Putamen (tissue), 1 donor: Measurements from ENCODE around the gene TPX2.

ENCODE experiments used
- DNase-seq: peaks from one replicate; pipeline ENCODE4 v3.0.0-alpha.2; 2016; ENCODE audit warnings: low spot score

TPX2 gene, protein sequence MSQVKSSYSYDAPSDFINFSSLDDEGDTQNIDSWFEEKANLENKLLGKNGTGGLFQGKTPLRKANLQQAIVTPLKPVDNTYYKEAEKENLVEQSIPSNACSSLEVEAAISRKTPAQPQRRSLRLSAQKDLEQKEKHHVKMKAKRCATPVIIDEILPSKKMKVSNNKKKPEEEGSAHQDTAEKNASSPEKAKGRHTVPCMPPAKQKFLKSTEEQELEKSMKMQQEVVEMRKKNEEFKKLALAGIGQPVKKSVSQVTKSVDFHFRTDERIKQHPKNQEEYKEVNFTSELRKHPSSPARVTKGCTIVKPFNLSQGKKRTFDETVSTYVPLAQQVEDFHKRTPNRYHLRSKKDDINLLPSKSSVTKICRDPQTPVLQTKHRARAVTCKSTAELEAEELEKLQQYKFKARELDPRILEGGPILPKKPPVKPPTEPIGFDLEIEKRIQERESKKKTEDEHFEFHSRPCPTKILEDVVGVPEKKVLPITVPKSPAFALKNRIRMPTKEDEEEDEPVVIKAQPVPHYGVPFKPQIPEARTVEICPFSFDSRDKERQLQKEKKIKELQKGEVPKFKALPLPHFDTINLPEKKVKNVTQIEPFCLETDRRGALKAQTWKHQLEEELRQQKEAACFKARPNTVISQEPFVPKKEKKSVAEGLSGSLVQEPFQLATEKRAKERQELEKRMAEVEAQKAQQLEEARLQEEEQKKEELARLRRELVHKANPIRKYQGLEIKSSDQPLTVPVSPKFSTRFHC

DNA sequence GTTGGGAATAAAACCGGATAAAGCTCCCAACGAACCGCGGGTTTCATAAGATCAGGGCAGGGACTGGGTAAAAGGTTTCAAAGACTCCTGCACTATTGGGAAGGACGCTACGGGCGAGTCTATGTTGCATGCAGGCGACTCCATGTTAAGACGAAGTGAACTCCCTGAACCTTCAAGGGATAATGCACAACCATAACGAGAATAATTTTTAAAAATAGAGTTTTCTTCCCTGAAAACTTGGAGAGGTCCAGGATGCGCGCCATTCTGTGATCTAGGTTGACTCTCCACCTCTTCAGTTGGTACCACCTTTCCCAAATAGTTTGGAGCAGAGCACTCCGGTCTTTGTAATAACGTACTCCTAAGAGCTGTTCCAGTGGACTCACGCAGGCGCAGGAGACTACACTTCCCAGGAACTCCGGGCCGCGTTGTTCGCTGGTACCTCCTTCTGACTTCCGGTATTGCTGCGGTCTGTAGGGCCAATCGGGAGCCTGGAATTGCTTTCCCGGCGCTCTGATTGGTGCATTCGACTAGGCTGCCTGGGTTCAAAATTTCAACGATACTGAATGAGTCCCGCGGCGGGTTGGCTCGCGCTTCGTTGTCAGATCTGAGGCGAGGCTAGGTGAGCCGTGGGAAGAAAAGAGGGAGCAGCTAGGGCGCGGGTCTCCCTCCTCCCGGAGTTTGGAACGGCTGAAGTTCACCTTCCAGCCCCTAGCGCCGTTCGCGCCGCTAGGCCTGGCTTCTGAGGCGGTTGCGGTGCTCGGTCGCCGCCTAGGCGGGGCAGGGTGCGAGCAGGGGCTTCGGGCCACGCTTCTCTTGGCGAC lies at the start of gene TPX2:
TPX2 (plus strand) TSS at position 562 of the 821 bp plus-strand sequence. CDS start 18,187 bp downstream, outside the sequence.
- DNase-seq = peak; percentile 98

DNA sequence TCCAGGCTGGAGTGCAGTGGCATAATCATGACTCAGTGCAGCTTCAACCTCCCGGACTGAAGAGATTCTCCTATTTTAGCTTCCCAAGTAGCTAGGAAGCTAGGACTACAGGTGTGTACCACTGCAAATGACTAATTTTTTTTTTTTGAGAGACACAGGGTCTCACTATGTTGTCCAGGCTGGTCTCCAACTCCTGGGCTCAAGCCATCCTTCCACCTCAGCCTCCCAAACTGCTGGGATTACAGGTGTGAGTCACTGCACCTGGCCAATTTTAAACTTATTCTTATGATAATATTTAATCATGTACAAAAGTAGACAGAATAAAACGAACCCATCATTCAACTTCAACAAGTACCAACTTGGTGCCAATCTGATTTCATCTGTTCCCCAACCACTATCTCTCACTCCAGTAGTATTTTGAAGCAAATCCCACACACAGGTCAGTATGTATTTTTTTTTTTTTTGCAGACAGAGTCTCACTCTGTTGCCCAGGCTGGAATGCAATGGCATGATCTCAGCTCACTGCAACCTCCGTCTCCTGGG lies 48.9 kb upstream of the TPX2 start:
- DNase-seq = no peak

DNA sequence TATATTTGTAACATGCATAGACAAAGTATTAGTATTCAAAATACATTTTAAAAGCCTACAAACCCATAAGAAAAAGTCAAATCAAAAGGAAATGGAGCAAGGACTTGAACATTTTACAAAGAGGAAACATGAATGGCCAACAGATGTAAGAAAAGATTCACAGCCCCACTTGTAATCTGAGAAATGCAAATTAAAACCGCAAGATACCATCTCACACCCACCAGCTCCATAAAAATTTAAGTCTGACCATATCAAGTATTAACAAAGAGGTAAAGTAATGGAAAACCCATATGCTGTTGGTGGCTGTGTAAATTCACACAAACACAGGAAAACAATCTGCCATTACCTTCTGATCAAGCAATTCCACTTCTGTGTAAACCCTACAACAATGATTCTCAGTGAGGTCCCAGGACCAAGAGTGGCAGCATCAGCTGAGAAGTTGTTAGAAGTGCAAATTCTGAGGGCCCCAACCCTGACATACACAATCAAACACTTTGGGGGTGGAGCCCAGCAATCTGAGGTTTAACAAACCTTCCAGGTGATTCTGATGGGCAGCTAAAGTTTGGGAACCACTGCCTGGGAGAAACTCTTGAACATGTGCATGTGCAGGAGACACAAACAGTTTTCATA lies 47.3 kb upstream of the TPX2 start:
- DNase-seq = no peak

DNA sequence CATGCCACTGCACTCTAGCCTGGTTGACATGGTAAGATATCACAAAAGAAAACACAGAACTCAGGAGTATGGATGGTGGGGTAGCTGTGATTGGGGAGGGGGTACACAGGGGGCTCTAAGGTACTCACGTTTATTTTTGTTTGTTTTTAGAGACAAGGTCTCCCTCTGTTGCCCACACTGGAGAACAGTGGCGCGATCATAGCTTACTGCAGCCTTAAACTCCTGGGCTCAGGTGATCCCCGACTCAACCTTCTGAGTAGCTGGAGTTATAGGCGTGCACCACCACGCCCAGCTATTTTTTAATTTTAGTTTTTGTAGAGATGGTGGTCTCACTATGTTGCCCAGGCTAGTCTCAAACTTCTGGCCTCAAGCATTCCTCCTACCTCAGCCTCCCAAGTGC lies 45.7 kb upstream of the TPX2 start:
- no peak for DNase-seq

DNA sequence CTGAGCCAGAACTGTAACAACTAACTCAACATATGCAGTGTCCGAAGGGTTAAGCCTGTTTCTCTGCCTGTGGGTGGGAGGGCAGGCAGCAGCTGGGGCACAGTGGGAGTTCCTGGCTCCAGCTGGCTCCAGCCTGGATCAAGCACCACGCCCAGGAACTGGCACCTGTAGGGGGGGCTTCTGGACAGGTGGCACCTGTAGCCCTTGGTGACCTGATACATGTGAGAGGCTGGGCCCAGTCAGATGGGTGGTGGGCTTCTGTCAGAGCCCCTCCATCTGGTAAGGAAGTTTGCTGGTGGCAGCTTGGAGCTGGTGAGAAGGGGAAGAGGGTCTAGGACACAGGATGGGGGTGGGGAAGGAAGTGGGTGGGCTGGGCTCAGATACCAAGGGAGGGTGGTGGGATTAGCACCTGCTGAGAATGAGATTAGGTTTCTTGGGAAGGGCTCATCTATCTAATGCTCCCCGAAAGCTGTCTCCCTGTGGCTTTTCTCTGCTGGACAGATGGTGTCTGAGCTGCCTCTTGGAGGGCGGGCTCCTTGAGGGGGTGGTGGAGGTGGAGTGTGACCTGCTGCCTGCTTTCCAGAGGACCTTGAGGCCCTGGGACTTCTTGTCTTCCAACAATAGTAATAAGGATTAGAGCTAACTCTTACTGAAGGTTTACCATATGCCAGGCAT lies 45.0 kb upstream of the TPX2 start:
- DNase-seq = no peak

DNA sequence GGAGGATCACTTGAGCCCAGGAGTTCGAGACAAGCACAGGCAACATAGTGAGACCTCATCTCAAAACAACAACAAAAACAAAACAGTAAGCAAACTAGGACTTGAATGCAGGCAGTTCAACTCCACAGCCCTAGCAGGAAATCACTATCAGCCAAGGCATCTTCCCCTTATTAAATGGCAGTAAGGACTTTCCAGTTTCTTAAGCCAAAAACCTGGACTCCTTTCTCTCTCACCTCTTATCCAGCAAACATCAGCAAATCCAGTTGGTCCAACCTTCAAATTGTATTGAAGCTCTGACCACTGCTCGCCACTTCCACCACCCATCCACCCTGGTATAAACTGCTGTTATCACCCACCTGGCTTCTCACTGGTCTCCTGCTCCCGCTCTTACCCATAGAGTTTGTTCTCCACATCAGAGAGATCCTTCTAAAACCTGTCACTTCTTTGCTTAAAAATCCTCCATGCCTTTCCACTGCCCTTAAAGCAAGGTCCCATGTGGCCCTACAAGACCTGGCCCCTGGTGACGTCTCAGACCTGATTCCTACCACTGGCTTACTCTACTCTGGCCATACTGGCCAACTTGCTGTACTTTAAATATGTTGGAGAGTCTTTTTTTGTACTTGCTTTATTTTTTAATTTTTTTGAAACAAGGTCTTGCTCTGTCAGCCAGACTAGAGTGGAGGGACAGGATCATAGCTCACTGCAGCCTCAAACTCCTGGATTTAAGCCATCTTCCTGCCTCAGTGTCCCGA lies 44.1 kb upstream of the TPX2 start:
- no peak for DNase-seq

DNA sequence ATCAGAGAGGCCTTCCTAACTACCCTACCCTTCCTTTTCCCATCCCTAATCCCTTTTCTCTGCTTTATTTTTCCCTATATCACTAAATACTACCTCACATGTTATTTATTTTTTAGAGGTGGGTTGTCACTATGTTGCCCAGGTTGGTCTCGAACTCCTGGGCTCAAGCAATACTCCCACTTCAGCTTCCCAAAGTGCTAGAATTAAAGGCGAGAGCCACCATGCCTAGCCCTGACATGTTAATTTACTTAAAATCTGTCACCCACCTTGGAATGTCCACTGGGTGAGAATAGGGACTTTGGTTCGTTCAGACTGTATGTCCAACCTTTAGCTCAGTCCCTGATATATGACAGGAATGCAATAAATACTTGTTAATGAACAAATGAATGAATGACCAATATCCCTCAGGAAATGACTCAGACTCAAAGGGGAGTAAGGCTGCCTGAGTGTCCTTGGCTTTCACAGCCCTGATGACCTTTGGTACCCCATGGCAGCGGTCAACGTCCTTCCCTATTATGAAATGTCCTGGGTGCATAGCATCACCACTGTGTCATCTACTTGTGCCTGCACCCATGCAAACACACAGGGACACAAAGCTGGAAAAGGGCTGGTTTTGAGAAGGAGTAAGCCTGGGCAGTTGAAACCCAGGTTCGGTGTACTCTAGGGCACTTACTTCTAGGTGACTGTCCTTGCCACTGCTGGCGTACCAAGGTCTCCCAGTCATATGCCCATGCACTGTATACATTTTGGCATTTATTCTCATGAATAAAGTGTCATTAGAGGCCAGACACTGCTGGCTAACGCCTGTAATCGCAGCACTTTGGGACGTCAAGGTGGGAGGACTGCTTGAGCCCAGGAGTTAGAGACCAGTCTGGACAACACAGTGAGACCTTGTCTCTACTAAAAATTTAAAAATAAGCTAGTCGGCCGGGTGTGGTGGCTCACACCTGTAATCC lies 43.0 kb upstream of the TPX2 start:
- no peak for DNase-seq

DNA sequence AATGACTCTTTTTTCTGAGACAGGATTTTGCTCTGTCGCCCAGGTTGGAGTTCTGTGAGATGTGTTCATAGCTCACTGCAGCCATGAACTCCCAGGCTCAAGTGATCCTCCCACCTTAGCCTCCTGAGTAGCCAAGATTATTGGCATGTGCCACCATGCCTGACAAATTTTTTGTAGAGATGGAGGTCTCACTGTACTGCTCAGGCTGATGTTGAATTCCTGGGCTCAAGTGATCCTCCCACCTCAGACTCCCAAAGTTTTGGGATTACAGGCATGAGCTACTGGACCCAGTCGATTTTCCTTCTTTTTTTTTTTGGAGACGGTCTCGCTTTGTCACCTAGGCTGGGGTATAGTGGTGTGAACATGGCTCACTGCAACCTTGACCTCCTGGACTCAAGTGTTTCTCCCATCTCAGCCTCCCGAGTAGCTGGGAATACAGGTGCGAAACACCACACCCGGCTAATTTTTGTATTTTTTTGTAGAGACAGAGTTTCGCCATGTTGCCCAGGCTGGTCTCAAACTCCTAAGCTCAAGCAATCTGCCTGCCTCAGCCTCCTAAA lies 40.8 kb upstream of the TPX2 start:
- no peak for DNase-seq

DNA sequence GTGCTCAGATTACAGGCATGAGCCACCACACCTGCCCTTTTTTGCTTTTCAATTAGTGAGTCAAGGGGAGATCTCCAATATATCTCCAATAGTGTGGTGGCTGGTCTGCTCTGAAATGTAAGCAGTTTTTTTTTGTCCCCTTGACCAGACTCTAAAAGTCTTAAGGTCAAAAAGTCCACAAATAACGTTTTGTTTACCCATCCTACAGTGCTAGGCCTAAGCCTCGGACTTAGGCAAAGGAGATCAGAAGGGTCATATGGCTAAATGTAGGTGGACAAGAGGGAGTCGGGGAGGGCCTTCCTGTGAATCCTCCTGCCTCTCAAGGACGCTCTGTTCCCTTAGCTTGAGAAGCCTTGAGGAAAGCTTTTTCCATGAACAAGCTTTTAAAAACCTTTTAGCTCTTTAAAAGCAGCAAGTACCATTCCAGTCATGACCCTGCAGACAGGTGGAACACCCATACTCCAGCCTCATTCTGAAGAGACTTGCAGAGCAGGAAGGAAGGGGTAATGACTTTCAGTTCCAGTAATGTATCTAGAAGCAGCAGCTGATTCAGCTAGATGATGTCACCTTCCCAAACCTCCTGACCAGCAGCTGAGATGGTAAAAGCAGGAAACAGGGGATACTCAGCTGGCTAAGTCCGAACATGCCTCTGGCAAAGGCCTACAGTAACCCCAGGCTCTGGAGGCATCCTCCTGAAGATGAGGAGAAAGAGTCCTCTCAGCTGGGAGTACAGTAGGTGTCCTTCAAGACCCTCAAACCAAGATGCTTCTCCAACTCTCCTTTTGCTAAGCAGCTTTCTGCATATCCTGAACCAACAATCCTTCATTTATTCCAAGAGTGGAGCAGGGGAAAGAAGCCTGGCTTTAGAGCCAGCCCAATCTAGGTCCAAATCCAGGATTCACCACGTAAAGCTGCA lies 40.0 kb upstream of the TPX2 start:
- peak; percentile 57 for DNase-seq

DNA sequence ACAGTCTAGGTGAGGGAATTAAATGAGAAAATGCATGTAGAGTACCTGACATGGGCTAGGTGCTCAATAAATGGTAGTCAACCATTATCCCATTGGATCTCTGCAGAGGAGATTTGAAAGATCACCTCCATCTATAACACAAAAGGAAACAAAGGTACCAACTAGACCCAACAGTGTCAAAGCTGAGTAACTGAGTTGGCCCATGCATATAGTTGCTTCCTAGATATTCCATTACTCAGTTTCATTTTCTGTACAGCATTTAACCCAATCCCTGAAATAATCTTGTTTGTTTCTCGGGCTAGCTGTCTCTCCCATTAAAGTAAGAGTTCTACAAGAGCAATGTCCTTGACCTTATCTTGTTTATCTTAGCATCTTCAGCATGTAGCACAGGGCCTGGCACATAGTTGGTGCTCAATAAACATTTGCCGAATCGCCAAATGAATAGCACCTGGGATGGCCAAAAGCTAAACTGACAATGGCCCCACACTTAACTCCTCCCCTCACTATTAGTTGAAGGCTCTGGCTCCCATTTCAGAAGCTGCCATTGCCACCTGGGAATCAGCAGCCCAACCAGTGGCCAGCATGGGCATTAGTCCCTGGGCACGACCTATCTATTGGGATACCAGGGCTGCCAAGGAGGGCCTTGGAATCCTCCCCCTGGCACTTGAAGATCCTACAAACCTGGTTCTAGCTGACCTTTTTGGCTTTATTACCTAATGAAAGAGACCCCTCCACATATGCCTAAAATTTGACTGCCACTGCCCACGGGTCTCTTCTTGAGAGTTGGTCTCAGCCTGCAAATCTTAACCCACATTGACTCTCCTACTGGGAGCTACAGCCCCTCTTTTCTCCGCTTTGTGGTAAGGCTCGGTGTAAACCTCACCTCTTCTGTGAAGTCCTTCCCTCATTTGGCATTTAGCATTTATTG lies 39.0 kb upstream of the TPX2 start:
- DNase-seq = no peak

DNA sequence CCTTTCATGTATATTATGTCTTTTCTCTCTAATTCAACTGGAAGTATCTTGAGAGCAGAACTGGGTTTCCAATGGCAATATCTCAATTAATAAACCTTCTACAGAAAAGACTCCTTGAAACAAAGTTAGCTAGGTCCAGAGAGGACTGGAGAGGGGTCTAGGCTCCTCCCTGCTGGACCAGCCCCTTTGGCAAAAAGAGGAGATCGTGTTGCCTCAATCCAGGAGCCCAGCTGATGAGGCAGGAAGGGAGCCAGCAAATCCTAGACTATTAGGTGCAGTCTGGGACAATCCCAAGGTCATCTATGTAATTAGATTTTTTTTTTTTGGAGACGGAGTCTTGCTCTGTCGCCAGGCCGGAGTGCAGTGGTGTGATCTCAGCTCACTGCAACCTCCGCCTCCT lies 38.3 kb upstream of the TPX2 start:
- DNase-seq = no peak

DNA sequence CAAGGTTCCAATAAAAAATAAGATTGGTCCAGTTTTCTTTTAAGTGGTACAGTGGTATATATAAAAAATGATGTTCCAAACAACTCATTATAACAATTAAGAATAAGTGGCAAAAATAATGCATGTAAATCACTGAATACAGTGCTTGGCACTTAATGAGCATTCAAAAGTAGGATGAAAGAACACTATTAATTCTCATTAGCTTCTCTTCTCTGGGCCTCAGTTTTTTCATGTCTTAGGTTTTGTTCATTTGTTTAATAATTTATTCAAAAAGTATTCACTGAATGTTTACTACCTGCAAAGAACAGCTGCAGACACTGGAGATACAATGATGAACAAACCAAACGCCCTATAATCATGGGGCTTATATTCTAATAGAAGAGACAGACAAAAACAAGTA lies 37.5 kb upstream of the TPX2 start:
- no peak for DNase-seq

DNA sequence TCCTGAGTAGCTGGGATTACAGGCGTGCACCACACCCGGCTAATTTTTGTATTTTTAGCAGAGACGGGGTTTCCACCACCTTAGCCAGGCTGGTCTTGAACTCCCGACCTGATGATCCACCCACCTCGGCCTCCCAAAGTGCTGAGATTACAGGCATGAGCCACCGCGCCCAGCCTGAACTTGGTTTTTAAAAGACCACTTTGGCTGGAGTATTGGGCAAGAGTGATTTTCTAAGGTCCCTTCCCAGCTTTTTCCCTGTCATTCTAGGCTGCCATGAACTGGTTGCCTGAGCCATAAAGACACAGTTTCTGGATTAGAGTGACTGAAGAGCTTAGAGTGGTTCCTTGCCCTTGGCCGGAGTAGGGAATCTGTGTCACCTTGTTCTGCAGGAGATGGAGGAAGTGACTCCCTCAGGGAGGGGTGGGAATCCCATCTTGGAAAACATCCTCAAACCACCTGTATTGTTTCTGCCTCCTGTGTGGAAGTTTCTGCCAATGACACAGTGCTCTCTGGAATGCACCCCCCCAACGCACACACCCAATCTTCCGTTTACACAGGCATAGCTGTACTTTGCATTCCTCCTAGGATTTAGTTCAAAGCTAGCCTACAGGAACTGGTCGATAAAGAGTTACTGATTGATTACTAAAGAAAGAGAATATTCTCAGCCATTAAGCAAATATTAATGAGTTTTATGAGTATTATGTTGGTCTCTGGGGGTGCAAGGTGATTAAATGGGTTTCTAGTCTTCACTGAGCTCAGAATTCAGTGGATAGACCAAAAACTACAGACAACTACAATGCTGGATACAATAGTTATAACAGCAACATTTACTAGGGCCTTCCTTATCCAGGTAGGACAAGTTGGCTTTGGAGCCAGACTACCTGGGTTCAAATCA lies 34.6 kb upstream of the TPX2 start:
- no peak for DNase-seq

DNA sequence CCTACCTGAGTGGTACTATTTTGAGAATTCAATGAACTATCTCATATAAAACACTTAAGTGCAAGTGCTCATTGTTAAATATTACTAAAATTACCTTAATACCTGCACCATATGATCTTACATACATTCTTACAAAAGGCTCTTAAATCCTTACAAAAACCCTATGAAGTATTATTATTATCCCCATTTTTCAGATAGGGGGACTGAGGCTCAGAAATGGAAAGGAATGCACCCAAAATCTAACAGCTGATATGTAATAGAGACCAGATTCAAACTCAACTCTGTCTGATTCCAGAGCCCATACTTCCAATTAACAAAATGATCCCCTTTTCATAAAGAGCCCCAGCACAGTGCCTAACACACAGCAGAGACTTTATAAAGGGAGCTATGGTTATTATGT lies 33.9 kb upstream of the TPX2 start:
- DNase-seq = no peak
